GM12801 (cell line): ENCODE data around the gene FLT4.

Experiments
- TF ChIP-seq, protein P1 (sequence below): IDR thresholded peaks from one replicate; pipeline ENCODE4 v1.5.1; 2011; ENCODE audit warnings: control low read depth; ENCODE audit not compliant: insufficient read length; ENCODE audit errors: extremely low read depth

The FLT4 gene

DNA sequence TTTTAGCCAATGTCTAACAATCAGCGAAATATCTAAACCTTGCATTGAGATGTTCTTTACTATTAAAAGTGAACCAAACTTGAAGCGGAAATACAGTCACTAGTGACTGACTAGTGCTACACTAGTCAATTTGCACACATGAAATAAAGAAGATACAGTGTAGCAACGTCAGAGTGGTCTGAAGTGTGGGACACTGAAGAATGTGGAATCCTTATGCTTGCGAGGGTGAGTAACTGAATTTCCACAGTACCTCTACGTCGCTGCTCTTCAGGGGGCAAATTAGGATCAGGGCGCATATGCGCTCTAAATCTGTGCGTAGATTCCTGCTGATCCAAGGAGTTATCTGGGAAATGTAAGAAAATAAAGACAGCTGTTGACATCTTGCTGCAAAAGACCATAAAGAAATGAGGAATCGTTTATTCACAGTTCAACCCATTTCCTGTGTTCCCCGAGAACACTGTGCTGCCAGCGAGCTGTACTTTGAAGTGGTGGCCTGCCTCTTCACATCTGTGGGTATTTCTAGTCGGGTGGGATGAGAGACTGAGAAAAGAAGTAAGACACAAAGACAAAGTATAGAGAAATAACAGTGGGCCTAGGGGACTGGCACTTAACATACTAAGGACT is 39.8 kb upstream of the FLT4 start:
- TF ChIP-seq, protein P1, sequence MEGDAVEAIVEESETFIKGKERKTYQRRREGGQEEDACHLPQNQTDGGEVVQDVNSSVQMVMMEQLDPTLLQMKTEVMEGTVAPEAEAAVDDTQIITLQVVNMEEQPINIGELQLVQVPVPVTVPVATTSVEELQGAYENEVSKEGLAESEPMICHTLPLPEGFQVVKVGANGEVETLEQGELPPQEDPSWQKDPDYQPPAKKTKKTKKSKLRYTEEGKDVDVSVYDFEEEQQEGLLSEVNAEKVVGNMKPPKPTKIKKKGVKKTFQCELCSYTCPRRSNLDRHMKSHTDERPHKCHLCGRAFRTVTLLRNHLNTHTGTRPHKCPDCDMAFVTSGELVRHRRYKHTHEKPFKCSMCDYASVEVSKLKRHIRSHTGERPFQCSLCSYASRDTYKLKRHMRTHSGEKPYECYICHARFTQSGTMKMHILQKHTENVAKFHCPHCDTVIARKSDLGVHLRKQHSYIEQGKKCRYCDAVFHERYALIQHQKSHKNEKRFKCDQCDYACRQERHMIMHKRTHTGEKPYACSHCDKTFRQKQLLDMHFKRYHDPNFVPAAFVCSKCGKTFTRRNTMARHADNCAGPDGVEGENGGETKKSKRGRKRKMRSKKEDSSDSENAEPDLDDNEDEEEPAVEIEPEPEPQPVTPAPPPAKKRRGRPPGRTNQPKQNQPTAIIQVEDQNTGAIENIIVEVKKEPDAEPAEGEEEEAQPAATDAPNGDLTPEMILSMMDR: no peak

DNA sequence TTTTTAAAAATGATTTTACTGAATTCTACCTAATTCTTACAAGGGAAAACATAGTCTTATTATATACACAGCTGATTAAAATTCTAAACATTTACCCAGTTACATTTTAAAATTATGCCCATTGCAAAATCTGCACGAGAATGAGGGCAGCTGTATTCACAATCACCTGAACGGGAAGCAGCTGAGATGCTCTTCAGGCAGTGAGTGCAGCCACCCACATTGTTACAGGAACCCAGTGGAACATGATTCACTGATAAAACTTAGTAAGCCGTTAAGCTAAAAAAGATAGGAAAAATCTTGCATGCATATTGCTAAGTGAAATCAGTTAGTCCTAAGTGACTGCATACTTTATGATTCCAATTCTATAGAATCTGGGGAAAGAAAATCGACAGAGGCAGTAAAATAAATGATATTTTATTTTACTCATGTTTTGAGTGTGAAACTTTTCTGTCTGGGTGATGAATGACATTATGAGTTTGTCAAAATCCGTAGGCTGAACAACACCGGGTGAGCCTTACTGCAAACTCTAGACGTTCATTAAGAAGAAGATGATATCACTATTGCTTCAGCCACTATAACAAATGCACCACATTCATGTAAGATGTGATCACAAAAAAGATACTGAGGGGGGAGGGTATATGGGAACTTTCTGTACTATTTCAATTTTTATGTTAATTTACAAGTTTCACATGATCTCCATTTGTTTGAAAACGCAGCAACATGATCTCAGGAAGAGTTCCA is 39.1 kb upstream of the FLT4 start:
- TF ChIP-seq, protein P1: no peak

DNA sequence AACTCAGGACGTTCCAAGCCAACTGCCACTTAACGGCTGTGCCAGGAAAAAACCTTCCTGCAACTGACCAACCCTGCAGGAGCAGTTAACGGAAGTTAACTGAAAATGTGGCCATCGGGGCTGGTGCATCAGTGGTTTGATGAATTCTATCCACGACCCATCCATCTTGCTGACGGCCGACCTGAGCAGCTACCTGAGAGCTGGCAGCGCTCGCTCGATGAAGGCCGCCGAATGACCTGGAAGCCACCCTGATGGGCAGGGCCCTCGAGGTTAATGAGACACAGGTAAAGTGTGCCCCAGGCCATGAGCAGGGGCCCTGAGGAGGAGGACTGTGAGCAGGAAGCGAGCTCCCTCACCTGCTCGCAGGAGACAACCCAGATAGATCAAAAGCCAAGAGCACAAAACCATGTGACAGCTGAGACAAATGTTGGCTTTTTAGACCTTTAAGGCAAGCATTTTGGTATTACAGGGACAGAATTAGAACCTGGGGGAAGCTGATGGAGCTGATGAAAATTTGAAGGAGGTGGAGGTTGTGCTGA is 35.3 kb upstream of the FLT4 start:
- TF ChIP-seq, protein P1: no peak

DNA sequence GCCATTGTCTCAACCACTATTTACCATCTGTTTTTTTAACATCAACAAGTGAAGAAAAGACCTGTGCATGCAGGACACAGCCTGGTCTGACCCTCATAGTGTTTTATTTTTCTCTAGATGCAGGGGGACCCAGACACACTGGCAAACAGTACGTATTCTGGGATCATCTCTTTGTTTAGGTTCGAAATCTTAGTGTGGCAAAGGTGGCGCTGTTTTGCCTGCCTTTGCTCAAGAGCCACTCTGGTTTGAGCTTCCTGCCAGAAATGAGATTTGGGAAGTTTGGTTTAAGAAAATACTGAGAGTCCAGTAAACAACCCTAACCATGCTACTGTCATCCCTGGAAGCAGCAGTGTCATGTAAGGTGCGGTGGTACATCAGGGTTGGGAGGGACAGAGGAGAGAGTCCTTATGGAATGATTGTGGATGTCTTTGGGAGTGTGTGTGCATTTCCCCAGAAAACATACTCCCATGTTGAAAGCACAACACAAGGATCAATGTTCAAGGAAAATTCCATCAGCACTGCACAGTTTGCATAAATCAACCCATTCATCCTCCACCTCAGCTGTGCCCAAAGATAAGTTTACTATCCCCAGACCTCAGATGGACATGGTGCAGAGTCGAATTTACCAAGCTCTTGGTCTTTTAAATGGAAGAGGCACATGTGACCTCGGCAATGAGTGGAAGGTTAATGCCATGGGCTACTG is 34.0 kb upstream of the FLT4 start:
- TF ChIP-seq, protein P1: no peak

DNA sequence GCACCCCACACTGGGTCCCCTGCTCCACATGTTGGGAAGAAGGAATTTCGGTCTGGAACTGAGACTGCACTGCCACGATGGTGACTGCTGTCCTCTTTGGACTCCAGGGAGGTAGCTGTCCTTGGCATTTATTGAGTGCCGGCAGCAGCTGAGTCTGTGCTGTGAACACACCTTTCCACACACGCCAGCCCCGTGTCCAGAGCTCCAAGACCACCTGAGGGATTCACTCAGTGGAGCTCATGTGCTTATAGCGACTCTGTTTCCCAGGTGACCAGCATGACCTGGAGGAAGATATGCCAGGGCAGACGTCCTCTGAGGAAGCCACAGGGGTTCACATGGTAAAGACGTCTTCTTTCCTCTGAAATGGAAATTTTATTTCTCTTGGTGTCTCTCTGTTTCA is 33.2 kb upstream of the FLT4 start:
- TF ChIP-seq, protein P1: no peak

DNA sequence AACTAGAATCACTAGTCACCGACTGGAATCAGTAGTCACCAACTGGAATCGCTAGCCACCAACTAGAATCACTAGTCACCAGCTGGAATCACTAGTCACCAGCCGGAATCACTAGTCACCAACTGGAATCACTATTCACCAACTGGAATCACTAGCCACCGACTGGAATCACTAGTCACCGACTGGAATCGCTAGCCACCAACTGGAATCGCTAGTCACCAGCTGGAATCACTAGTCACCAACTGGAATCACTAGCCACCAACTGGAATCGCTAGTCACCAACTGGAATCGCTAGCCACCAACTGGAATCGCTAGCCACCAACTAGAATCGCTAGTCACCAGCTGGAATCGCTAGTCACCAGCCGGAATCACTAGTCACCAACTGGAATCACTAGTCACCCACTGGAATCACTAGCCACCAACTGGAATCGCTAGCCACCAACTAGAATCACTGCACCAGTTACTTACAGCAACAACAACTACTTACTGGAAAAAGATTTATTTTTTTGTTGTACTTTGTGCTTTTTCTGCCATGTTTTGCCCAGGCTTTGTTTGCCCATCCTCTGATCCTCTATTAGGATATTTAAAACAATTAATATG is 25.7 kb upstream of the FLT4 start:
- TF ChIP-seq, protein P1: no peak

DNA sequence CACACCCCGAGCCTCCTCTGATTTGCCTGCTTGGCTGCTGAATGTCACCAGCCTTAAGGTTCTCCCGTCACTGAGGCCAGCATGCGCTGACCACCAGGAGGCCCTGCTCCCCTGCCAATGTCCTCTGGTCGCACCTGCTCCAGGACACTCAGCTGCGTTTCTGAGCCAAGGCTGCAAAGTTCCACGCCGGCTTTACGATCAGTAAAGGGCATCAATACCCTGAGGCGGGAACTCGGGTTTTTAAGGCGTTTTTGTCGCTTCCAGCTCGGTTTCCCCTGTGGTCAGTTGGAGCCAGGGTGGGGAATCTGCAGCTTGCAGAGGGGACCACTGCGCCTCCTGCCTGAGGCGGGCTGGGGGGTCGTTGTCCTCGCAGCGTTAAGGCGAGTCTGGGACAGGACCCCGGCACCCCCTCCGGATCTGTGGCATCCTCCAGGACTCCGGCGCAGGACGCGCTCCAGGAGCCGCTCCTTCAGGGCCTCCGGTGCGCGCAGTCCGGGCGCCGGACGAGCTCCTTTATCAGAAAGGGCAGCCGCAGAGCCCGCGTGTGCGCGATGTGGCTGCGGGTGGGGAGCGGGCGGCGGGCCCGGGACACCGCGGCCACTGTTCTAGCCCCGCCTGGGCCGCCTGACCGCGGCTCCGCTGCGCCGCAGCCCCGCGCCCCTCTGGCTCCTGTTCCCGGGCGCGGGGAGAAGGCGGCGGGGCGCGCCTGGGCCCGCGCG is 24.1 kb upstream of the FLT4 start:
- TF ChIP-seq, protein P1: no peak
